Measurements from ENCODE around the gene SPRR2B.

GRCh38 chr1:153032677-153033308 lies 38.6 kb downstream of the SPRR2B start:
- TF ChIP-seq IKZF1 (conservative IDR thresholded peaks at IDR 0.05) (no peak), CTCF (IDR thresholded peaks at IDR 0.05 in 2 of 3, conservative IDR thresholded peaks at IDR 0.05 in 1 of 3; ENCODE audit: control insufficient read depth in 2 of 3, extremely low read depth in 1 of 3, insufficient read depth in 1 of 3, low read depth in 3 of 3, low read length in 3 of 3) (peak in 2 of 3 experiments; percentile 14 to 30; a peak in 3 of 6 replicates), POLR2AphosphoS5 (IDR thresholded peaks at IDR 0.05; ENCODE audit: low read length) (no peak), LARP7 (IDR thresholded peaks at IDR 0.05) (no peak), POLR2A (IDR thresholded peaks at IDR 0.05; ENCODE audit: low read depth, low read length) (no peak), RAD21 (IDR thresholded peaks at IDR 0.05; ENCODE audit: insufficient read depth, low read depth, low read length) (peak; percentile 23; the same call in 1 of the 2 replicates), ZSCAN29 (IDR thresholded peaks at IDR 0.05) (no peak), MYC (IDR thresholded peaks at IDR 0.05; ENCODE audit: insufficient read depth, insufficient read length, insufficient replicate concordance, low read length, severe bottlenecking) (no peak), EP300 (IDR thresholded peaks at IDR 0.05; ENCODE audit: borderline replicate concordance in 1 of 2, control insufficient read depth in 1 of 2, low read depth in 2 of 2, low read length in 2 of 2) (no peak), CHD1 (IDR thresholded peaks at IDR 0.05; ENCODE audit: low read depth, low read length) (no peak), MAX (IDR thresholded peaks at IDR 0.05; ENCODE audit: low read depth, low read length) (no peak), ATF2 (IDR thresholded peaks at IDR 0.05; ENCODE audit: low read length) (no peak)
